ENCODE data around the gene TBC1D9. TPM values are rescaled to one million over a fixed set of nuclear protein-coding genes. Genes with fewer than 3 reads are reported as not detected.

TBC1D9 gene
- total RNA-seq, 1 donor: 31.5 TPM

- TF ChIP-seq, protein P1, sequence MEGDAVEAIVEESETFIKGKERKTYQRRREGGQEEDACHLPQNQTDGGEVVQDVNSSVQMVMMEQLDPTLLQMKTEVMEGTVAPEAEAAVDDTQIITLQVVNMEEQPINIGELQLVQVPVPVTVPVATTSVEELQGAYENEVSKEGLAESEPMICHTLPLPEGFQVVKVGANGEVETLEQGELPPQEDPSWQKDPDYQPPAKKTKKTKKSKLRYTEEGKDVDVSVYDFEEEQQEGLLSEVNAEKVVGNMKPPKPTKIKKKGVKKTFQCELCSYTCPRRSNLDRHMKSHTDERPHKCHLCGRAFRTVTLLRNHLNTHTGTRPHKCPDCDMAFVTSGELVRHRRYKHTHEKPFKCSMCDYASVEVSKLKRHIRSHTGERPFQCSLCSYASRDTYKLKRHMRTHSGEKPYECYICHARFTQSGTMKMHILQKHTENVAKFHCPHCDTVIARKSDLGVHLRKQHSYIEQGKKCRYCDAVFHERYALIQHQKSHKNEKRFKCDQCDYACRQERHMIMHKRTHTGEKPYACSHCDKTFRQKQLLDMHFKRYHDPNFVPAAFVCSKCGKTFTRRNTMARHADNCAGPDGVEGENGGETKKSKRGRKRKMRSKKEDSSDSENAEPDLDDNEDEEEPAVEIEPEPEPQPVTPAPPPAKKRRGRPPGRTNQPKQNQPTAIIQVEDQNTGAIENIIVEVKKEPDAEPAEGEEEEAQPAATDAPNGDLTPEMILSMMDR (IDR thresholded peaks at IDR 0.05; ENCODE audit: insufficient read depth, low read depth, low read length): no peak
- H3K4me3 ChIP-seq (ENCODE audit: low read depth, low read length): no peak overlapping the region
- DNase-seq (ENCODE audit: low read depth): peak; percentile 56
Observed at GRCh38 chr4:140718241-140718952, 37.8 kb downstream of the TBC1D9 start.

DNA sequence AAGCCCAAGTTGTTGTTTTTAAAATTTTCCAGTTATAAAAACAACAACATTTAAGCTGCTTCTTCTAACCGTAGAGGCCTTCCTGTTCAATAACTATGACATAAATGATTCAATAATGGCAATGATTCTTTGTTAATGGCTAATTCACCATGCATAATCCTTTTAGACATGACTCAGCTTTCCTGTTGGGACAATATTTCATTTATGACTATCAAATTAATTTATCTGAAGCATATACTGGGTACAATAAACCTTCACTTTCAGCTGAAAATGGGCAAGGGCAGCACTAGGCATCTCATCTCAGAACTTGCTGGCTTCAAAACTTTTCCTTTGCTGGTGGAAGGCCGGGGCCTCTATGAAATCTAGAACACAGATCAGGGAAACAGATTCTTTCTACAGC lies 38.9 kb downstream of the TBC1D9 start:
- no peak for DNase-seq (ENCODE audit: low read depth)
- H3K4me3 ChIP-seq (ENCODE audit: low read depth, low read length): no peak overlapping the region
- TF ChIP-seq, protein P1 (IDR thresholded peaks at IDR 0.05; ENCODE audit: insufficient read depth, low read depth, low read length): no peak

GRCh38 chr4:140715119-140715518 lies 41.1 kb downstream of the TBC1D9 start:
- no peak overlapping the region for H3K4me3 ChIP-seq (ENCODE audit: low read depth, low read length)
- TF ChIP-seq, protein P1 (IDR thresholded peaks at IDR 0.05; ENCODE audit: insufficient read depth, low read depth, low read length): no peak
- no peak for DNase-seq (ENCODE audit: low read depth)

DNA sequence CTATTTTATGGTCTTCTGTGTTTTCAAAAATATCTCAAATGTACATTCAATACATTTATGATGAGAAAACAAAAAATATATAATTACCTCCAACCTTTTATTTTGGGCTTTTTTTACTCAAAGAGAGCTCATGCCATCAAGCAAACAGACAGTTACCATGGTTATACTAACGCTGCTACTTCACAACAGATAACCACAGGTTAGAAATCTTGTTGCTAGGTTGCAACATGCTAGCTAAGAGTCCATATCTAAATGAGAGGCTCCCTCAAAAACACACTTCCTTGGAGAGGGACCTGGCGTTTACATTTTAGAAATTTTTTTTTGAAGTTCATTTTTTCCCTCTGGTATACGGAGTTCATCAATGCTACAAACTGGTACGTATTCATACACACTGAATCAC lies 44.3 kb downstream of the TBC1D9 start:
- no peak for DNase-seq (ENCODE audit: low read depth)
- TF ChIP-seq, protein P1 (IDR thresholded peaks at IDR 0.05; ENCODE audit: insufficient read depth, low read depth, low read length): no peak
- H3K4me3 ChIP-seq (ENCODE audit: low read depth, low read length): no peak overlapping the region

GRCh38 chr4:140710908-140711622 lies 45.1 kb downstream of the TBC1D9 start:
- no peak for DNase-seq (ENCODE audit: low read depth)
- H3K4me3 ChIP-seq (ENCODE audit: low read depth, low read length): no peak overlapping the region
- TF ChIP-seq, protein P1 (IDR thresholded peaks at IDR 0.05; ENCODE audit: insufficient read depth, low read depth, low read length): no peak

DNA sequence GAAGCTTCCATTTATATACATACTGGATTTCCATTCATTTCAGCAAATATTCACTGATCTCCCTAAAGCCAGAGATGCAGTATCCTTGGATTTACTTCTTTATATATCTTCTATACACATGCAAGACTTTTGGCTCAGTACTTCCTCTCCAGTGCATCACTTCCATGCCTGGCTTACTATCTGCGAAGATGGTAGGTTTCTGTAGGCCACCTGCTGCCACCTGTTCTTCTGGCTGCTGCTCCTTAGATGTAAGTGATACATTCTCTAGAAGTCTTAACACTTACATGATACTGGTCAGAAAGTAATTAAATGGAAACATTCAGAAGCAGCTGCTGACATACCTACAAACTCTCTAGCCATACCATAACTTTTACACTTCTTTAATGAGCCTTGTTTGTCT lies 48.9 kb downstream of the TBC1D9 start:
- TF ChIP-seq, protein P1 (IDR thresholded peaks at IDR 0.05; ENCODE audit: insufficient read depth, low read depth, low read length): no peak
- DNase-seq (ENCODE audit: low read depth): no peak
- no peak overlapping the region for H3K4me3 ChIP-seq (ENCODE audit: low read depth, low read length)
